ENCODE data around the gene ING1.
"Not testable (repeated sequence)": the region's sequence is repeated elsewhere in the genome, so short reads cannot be mapped to it uniquely, and the experiment has no call there.

ING1 gene

GRCh38 chr13:110715395-110716246 lies 2.1 kb downstream of the ING1 start:
- DNase-seq (ENCODE audit: low spot score) = peak; percentile 82

- no peak for DNase-seq (ENCODE audit: low spot score)
These were observed 2.7 kb downstream of the ING1 start for GRCh38 chr13:110716247-110716515.

DNA sequence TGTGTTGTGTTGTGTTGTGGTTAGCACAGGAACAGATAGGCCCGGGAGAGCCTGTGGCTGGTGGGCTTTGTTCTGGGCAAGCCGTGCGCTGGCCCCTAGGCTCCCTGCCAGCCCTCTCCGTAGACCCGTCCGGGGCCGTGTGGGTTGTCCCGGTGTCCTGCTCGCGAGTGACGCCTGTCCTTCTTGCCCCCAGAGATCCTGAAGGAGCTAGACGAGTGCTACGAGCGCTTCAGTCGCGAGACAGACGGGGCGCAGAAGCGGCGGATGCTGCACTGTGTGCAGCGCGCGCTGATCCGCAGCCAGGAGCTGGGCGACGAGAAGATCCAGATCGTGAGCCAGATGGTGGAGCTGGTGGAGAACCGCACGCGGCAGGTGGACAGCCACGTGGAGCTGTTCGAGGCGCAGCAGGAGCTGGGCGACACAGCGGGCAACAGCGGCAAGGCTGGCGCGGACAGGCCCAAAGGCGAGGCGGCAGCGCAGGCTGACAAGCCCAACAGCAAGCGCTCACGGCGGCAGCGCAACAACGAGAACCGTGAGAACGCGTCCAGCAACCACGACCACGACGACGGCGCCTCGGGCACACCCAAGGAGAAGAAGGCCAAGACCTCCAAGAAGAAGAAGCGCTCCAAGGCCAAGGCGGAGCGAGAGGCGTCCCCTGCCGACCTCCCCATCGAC lies 5.7 kb downstream of the ING1 start:
- DNase-seq (ENCODE audit: low spot score) = no peak

DNA sequence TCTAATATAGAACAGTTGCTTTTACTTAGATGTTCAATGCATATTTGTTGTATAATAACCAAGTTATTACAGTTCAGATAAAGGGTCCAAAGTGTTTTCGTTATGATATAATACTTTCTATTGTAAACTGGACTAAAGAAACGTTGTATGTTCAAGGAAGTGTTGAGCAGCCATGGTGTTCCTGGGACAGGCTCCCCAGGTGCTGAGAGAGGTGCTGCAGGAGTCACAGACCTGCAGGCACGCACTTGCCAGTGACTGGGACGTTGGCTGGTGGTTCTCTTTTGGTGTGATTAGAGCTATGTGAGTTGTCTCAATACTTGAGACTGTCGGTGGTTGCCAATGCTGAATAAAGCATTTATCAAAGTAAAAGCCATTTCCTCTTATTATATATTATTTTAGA lies 9.5 kb downstream of the ING1 start:
- DNase-seq (ENCODE audit: low spot score) = no peak

GRCh38 chr13:110723598-110723997 lies 10.1 kb downstream of the ING1 start:
- no peak for DNase-seq (ENCODE audit: low spot score)

GRCh38 chr13:110726153-110726552 lies 12.7 kb downstream of the ING1 start:
- DNase-seq (ENCODE audit: low spot score) = not testable (repeated sequence)

DNA sequence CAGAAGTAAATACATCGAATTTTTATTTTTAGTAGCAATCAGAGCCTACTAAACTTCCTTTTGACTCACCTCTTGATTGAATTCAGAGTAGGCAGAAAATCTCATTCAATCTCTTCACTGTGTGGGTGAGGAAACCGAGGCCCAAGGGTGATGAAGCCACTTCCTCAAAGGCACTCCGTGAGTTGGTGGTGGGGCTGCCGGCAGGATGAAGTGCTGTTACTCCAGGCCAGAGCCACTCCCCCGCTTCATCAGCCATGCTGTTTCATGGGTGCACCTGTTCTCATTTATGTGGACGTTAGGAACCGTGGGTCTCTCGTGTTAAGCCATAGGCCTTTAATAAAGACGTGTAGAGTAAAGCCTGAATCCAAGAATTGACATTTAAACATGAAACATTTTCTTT lies 13.2 kb downstream of the ING1 start:
- no peak for DNase-seq (ENCODE audit: low spot score)

DNA sequence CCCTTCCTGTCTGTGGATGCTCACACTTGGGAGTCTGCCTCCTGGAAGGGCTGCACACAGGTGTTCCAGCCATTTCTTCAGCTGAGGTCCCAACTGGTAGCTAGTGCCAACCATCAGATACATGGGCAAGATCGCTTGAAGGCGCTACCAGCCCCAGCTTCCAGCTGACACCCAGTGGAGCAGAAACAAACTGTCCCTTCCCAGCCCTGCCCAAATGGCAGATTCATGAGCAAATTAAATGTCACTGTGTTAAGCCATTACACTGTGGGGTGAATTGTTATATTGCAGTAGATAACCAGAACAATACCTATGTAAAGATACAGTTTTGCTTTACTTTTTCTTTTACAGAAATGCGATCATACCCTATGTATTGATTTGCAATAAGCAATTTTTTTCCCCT lies 17.6 kb downstream of the ING1 start:
- DNase-seq (ENCODE audit: low spot score) = no peak

DNA sequence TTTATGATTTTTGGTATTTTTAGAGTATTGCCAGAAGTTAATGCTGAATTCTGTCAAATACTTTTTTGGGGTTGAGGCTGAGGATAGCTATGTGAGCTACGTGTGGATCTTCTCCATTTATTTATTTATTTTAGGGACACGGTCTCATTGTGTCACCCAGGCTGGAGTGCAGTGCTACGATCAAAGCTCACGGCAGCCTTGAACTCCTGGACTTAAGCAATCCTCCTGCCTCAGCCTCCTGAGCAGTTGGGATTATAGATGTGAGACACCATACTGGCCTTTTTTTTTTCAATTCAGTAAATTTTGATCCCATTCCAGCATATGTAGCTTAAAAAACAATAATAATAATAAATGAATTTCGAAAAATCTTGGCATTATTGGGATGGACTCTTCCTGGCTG lies 21.1 kb downstream of the ING1 start:
- no peak for DNase-seq (ENCODE audit: low spot score)

- no peak for DNase-seq (ENCODE audit: low spot score)
These were observed 24.1 kb downstream of the ING1 start for GRCh38 chr13:110737555-110737954.

DNA sequence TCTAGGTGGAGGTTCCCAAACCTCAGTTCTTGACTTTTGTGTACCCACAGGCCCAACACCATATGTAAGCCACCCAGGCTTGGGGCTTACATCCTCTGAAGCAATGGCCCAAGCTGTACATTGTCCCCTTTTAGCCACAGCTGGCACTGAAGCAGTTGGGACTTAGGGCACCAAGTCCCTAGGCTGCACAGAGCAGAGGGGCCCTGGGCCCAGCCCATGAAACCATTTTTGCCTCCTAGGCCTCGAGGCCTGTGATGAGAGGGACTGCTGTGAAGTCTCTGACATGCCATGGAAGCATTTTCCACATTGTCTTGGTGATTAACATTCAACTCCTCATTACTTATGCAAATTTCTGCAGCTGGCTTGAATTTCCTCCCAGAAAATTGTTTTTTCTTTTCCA lies 30.2 kb downstream of the ING1 start:
- no peak for DNase-seq (ENCODE audit: low spot score)

DNA sequence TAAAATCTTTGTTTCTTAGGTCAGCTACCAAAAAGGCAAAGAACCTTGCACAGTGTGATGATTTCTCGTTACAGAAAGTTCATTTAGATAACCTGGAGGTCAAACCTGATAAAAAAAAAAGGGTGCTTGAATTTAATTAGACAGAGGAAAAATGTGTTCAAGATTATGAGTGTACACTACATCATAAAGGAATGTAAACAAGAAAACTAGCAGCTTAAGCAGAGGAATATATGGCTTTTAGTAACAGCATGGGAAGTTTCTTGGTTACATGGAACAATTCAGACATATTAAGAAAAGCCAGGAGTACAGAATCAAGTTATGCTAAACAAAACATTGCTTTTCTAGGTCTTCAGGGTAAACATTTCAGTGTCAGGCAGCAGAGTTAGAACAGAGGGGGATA lies 32.9 kb downstream of the ING1 start:
- DNase-seq (ENCODE audit: low spot score) = no peak

- DNase-seq (ENCODE audit: low spot score) = no peak
These were observed 34.8 kb downstream of the ING1 start for GRCh38 chr13:110748271-110748670.

DNA sequence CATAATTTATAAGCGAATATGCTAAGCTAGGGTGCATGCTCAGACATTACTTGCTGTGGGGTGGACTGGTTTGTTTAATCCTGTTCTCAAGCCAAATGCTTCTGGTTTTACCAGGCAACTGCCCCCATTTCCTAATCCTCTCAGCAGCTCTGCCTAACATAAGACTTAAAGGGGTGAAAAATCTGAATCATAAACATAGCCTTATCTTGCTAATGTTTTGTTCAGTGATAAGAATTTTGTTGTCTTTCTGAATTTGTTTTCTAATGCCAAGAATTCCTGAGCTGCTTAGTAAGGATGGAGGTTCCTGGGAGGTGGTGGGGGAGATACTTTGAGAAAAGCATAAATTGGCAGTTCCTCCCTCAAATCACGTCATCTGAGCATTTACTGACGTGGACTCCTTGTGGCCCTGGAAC lies 42.7 kb downstream of the ING1 start:
- no peak for DNase-seq (ENCODE audit: low spot score)

DNA sequence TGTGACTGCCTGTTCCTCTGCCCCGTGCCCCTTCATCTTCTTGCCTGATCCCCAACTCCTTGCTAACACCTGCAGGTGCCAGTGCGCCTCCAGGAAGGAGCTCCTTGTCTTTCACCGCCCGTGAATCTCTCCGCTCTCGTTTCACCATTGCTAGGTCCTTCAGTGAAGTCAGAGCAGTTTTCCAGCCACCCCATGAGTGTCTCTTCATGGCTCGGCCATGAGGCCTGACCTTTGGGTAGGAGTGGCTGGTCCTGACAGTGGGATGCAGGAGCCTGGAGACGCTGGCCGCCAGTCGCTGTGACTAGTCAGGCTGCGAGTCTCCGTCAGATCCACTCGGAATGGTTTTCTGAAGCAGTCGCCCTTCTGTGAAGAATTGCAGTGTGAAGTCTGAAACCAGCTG lies 43.8 kb downstream of the ING1 start:
- no peak for DNase-seq (ENCODE audit: low spot score)

DNA sequence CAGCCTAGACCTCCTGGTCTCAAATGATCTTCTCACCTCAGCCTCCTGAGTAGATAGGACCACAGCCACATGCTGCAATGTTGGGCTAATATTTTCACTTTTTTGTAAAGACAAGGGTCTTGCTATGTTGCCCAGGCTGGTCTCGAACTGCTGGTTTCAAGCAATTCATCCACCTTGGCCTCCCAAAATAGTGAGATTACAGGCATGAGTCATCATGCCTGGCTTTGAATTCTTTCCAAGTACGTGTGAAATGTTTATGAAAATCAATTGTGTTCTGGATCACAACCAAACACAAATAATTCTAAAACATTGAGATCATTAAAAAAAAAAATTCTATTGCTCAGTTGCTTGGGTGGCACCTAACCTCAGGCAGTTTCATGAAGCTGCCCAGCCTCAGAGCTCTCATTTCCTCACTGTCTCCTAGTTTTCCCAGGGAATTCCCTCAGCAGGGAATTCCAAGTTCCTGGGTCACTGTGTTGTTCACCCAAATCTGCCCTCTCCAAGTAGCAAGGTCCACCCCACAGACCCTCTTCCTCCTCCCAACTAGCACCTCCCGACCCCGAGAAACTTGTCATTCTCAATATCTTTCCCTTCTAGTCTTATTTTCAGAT lies 44.8 kb downstream of the ING1 start:
- DNase-seq (ENCODE audit: low spot score) = no peak

GRCh38 chr13:110759710-110760109 lies 46.2 kb downstream of the ING1 start:
- no peak for DNase-seq (ENCODE audit: low spot score)

DNA sequence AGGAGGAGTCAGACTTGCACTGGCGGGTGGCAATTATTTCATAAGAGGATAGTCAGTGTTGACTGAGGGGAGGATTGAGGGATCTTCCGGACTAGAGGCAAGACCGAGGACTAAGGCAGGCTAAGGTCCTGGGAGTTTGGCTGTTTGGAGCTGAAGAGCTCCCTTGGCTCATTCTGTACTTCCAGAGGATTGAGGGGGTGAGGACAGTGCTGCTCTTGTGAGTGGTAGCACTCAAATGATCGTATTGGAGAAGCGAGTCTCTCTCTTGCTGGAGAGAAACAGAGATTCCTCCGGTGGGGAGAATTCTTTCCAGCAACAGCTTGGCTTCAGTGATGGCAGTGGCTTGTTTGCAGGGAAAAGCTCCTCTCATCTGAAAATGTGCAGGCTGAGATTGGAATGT lies 47.1 kb downstream of the ING1 start:
- no peak for DNase-seq (ENCODE audit: low spot score)

DNA sequence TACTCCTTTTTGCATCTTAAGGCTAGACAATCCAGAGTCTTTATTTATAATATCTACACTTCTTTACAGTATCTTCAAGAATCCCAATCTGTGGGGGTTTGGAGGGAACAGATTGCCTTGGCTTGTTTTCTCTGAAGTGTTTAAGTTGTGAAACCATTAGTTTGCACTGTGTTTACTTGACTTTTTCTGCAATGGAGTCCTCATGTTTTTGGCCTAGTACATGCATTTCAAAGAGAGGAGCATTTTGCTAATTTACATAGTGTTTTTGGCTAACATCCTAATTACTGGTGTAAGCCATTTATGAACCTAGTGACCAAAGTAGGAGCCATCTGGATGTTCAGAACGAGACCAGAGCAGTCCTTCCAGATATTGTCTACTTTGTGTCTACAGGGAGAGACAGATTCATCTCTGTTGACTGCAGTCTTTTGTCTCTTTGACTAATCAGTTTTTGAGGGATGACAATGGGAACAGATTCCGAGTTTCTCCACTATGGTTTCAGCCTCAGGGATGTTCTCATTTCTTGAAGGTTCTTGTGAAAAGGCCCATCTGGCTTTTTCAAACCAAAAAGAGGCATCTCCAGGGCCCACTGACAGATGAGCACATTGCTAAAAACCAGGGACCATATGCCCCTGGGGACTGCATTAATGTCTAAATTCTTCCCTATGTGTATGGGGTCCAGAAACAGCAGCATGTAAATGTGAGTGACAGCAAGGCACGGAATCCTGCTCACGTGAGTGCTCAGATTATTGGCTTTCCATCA lies 53.4 kb downstream of the ING1 start:
- no peak for DNase-seq (ENCODE audit: low spot score)

- no peak for DNase-seq (ENCODE audit: low spot score)
These were observed 54.0 kb downstream of the ING1 start for GRCh38 chr13:110767476-110767875.

- DNase-seq (ENCODE audit: low spot score) = no peak
These were observed 55.6 kb downstream of the ING1 start for GRCh38 chr13:110769097-110769496.

DNA sequence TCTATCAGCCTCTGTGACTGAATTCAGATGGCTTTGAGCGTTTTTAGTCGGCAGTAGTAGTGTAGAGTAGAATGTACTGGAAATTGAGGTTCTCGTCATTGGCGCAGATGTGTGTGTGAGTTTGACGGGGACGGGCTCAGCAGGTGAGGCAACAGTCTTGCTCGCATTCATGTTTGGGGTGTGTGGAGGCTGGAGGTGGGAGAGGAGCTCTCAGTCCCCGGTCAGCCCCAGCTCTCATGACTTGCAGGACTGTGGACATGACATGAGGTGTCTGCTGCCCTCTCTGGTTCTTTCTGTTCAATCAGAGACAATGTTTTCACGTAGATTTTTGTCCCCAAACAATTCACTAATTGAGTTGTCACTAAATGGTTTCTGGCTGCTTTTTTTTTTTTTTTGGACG lies 57.2 kb downstream of the ING1 start:
- no peak for DNase-seq (ENCODE audit: low spot score)

- DNase-seq (ENCODE audit: low spot score) = no peak
These were observed 57.7 kb downstream of the ING1 start for GRCh38 chr13:110771194-110771593.

All from HuH-7.5 (cell line).